GM18526 (cell line): ENCODE data around the gene RER1.
A peak's percentile ranks its signal among the peaks of the same experiment; 100 is the strongest.

Source experiments
- POLR2A ChIP-seq: IDR thresholded peaks from 3 replicates; pipeline ENCODE4 v1.6.1; 2011; ENCODE audit not compliant: insufficient read length; ENCODE audit errors: extremely low read depth

RER1 gene

GRCh38 chr1:2391041-2391930, at the start of gene RER1, which contains the start of gene MORN1:
RER1 (plus strand) TSS chr1:2391841; CDS start chr1:2395791, 3,950 bp downstream.
MORN1 (minus strand) TSS chr1:2391554; CDS start chr1:2391533, 21 bp downstream.
- peak; percentile 82 for TF ChIP-seq POLR2A

GRCh38 chr1:2342384-2343022, 49.1 kb upstream of the RER1 start:
- no peak for TF ChIP-seq POLR2A

GRCh38 chr1:2343023-2343935, 48.4 kb upstream of the RER1 start:
- no peak for TF ChIP-seq POLR2A

- no peak for TF ChIP-seq POLR2A
Observed at GRCh38 chr1:2344121-2344681, 47.4 kb upstream of the RER1 start.

- TF ChIP-seq POLR2A: no peak
Observed at GRCh38 chr1:2344744-2345296, 46.8 kb upstream of the RER1 start.

GRCh38 chr1:2345297-2346075, 46.2 kb upstream of the RER1 start:
- no peak for TF ChIP-seq POLR2A

GRCh38 chr1:2346691-2347408, 44.8 kb upstream of the RER1 start:
- TF ChIP-seq POLR2A: no peak

- TF ChIP-seq POLR2A: no peak
Observed at GRCh38 chr1:2347409-2347785, 44.2 kb upstream of the RER1 start.

- no peak for TF ChIP-seq POLR2A
Observed at GRCh38 chr1:2347896-2348295, 43.7 kb upstream of the RER1 start.

GRCh38 chr1:2348346-2349325, 43.0 kb upstream of the RER1 start:
- TF ChIP-seq POLR2A: no peak

- TF ChIP-seq POLR2A: no peak
Observed at GRCh38 chr1:2349806-2350205, 41.8 kb upstream of the RER1 start.

- TF ChIP-seq POLR2A: no peak
Observed at GRCh38 chr1:2350501-2350900, 41.1 kb upstream of the RER1 start.
